Colonic mucosa (tissue), 4 donors: Measurements from ENCODE around the gene PUDP. TPM values are rescaled to one million over a fixed set of nuclear protein-coding genes. Genes with fewer than 3 reads are reported as not detected.

ENCODE experiments used
- DNase-seq: peaks from one replicate; pipeline ENCODE4 v3.0.0-alpha.2; 2020
- H3K27ac ChIP-seq: fragments of 200-600 bp; one replicate; pipeline ENCODE4 v1.8.0; 2021
- H3K27me3 ChIP-seq: fragments of 200-600 bp; one replicate; pipeline ENCODE4 v1.8.0; 2021
- H3K36me3 ChIP-seq: fragments of 200-600 bp; one replicate; pipeline ENCODE4 v1.8.0; 2021
- H3K4me1 ChIP-seq: fragments of 200-600 bp; one replicate; pipeline ENCODE4 v1.8.0; 2021; ENCODE audit warnings: mild to moderate bottlenecking
- H3K4me3 ChIP-seq: fragments of 200-600 bp; one replicate; pipeline ENCODE4 v1.8.0; 2021
- H3K9ac ChIP-seq, 2 donors: one replicate each; pipeline ENCODE4 v1.7.0; 2013; ENCODE audit warnings: control low read depth in 2 of 2, low read depth in 2 of 2, low read length in 2 of 2
- H3K9me3 ChIP-seq: fragments of 200-600 bp; one replicate; pipeline ENCODE4 v1.8.0; 2021
- intact Hi-C: fragments of 100-400 bp; cut with DNase I; formaldehyde crosslinking; loops from one replicate; pipeline ENCODE4 v1.14.1; 2022
- total RNA-seq, 2 donors: library from RNA; stranded (reverse); fragmentation: NEBNext Ultra II Directional in 1 of 2; extraction: Animal tissue kit (Norgen Biotek cat#: 25700) in 1 of 2; gene quantifications; one replicate each; pipeline ENCODE4 v1.2.1, GENCODE V29; 2021
- TF ChIP-seq, protein P1 (sequence below): fragments of 200-600 bp; IDR thresholded peaks from one replicate; pipeline ENCODE4 v1.8.0; 2022; ENCODE audit warnings: antibody characterized with exemption, mild to moderate bottlenecking
- donor health status: healthy.
- donor health status: DM: no; HTN: no; CAD: no.
- donor health status: DM: no; HTN: no; CAD: no.

The PUDP gene
- total RNA-seq, 2 donors from 2014 or later = 55.1 to 62.4 TPM

DNA sequence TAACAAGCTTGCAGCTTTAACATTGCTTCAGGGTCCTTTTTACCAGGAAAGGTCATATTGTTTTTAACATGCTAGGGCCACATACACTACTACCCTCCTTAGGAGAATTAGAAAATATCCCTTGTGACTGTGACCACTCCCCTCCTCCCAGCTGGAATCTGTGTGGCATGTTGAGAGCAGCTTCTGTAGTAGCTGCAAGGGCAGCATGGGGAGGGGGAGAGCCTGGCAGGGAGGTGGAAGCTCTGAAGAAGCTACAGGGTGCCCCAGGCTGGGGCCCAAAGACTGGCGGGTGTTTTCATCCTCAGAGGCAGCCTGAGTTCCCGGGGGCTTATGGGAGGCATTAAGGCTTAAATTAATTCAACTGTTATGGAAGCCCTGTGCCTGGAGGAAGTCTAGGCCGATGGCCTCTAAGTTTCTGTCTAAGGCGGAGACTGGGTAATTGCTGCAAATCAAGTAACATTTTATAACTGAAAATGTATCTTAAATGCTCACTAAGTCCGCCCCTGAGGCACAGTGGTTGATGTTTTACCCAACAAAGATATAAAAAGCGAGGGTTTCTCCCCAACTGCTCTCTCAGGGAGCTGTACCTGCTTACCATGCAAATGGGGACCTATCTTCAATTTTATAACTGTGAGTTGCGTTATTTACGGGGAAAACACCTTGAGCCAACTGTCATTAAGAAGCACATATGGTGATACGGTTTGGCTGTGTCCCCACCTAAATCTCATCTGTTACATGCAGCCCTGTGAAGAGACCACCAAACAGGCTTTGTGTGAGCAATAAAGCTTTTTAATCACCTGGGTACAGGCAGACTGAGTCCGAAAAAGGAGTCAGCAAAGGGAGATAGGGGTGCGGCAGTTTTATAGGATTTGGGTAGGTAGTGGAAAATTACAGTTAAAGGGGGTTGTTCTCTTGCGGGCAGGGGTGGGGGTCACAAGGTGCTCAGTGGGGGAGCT lies 37.8 kb downstream of the PUDP start:
- peak overlapping the region; percentile 40 for H3K27ac ChIP-seq
- intact Hi-C loops = no loop called here
- no peak for DNase-seq
- H3K9ac ChIP-seq = peak overlapping the region in 1 of 2 donors; percentile 19
- H3K36me3 ChIP-seq = no peaks in the 10 kb centered on the region
- TF ChIP-seq, protein P1, sequence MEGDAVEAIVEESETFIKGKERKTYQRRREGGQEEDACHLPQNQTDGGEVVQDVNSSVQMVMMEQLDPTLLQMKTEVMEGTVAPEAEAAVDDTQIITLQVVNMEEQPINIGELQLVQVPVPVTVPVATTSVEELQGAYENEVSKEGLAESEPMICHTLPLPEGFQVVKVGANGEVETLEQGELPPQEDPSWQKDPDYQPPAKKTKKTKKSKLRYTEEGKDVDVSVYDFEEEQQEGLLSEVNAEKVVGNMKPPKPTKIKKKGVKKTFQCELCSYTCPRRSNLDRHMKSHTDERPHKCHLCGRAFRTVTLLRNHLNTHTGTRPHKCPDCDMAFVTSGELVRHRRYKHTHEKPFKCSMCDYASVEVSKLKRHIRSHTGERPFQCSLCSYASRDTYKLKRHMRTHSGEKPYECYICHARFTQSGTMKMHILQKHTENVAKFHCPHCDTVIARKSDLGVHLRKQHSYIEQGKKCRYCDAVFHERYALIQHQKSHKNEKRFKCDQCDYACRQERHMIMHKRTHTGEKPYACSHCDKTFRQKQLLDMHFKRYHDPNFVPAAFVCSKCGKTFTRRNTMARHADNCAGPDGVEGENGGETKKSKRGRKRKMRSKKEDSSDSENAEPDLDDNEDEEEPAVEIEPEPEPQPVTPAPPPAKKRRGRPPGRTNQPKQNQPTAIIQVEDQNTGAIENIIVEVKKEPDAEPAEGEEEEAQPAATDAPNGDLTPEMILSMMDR = no peak
- H3K9me3 ChIP-seq = no peaks in the 10 kb centered on the region
- H3K27me3 ChIP-seq = no peaks in the 10 kb centered on the region
- H3K4me3 ChIP-seq = no peak overlapping the region
- no peaks in the 10 kb centered on the region for H3K4me1 ChIP-seq

GRCh38 chrX:7109049-7109531 lies 38.9 kb downstream of the PUDP start:
- Histone ChIP-seq H3K27me3 (no peaks in the 10 kb centered on the region), H3K4me1 (no peaks in the 10 kb centered on the region), H3K4me3 (no peak overlapping the region), H3K9me3 (no peaks in the 10 kb centered on the region), H3K9ac (peak overlapping the region in 1 of 2 donors; percentile 31), H3K36me3 (no peaks in the 10 kb centered on the region), H3K27ac (no peak overlapping the region)
- intact Hi-C loops = no loop called here
- TF ChIP-seq, protein P1 = no peak
- no peak for DNase-seq

GRCh38 chrX:7108030-7108429 lies 39.9 kb downstream of the PUDP start:
- Histone ChIP-seq H3K36me3 (no peaks in the 10 kb centered on the region), H3K4me1 (no peaks in the 10 kb centered on the region), H3K27me3 (no peaks in the 10 kb centered on the region), H3K27ac (no peak overlapping the region), H3K4me3 (no peak overlapping the region), H3K9ac (no peak overlapping the region), H3K9me3 (no peaks in the 10 kb centered on the region)
- TF ChIP-seq, protein P1 = no peak
- no peak for DNase-seq
- intact Hi-C loops = no loop called here

- intact Hi-C loops = no loop called here
- TF ChIP-seq, protein P1 = no peak
Measured at GRCh38 chrX:7106649-7107048, 41.3 kb downstream of the PUDP start.

DNA sequence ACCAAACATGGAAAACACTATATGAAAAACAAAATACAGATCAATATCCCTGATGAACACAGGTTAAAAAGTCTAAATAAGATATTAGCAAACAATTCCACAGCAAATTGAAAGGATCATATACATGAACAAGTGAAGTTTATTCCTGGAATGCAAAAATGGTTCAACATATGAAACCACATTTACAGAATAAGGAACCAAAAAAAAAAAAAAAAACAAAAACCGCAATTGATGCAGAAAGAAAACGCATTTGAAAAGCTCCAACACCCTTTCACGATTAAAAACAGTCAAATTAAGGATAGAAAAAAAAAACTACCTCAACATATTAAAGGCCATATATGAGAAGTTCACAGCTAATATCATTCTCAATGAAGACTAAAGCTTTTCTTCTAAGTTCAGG lies 45.8 kb downstream of the PUDP start:
- Histone ChIP-seq H3K27me3 (no peaks in the 10 kb centered on the region), H3K36me3 (no peaks in the 10 kb centered on the region), H3K9me3 (no peaks in the 10 kb centered on the region), H3K4me3 (no peak overlapping the region), H3K4me1 (no peaks in the 10 kb centered on the region), H3K9ac (no peak overlapping the region), H3K27ac (no peak overlapping the region)
- intact Hi-C loops = no loop called here
- DNase-seq = no peak
- TF ChIP-seq, protein P1 = no peak

More at GRCh38 chrX:7106649-7107048, 41.3 kb downstream of the PUDP start:
- Histone ChIP-seq H3K4me1 (no peaks in the 10 kb centered on the region), H3K9me3 (no peaks in the 10 kb centered on the region), H3K27me3 (no peaks in the 10 kb centered on the region), H3K27ac (no peak overlapping the region), H3K9ac (no peak overlapping the region), H3K4me3 (no peak overlapping the region), H3K36me3 (no peaks in the 10 kb centered on the region)
- no peak for DNase-seq
